GM12891 (cell line): ENCODE data around the gene VSIG10.

Source experiments
- PAX5 ChIP-seq: IDR thresholded peaks from 2 replicates; pipeline ENCODE4 v1.6.1; 2011; ENCODE audit warnings: low read length, moderate library complexity, mild to moderate bottlenecking; ENCODE audit not compliant: insufficient read depth, severe bottlenecking
- POLR2A ChIP-seq: IDR thresholded peaks from 2 replicates; pipeline ENCODE4 v1.6.1; 2011; ENCODE audit warnings: low read depth, low read length, control low read depth
- POLR2AphosphoS5 ChIP-seq: IDR thresholded peaks from 2 replicates; pipeline ENCODE4 v1.6.1; 2011; ENCODE audit warnings: low read depth, low read length, control low read depth
- POU2F2 ChIP-seq: IDR thresholded peaks from 2 replicates; pipeline ENCODE4 v1.6.1; 2011; ENCODE audit warnings: low read depth, mild to moderate bottlenecking, control low read depth, low read length, moderate library complexity
- SPI1 ChIP-seq: IDR thresholded peaks from 2 replicates; pipeline ENCODE4 v1.6.1; 2011; ENCODE audit warnings: low read depth, low read length, control low read depth
- TAF1 ChIP-seq: IDR thresholded peaks from 2 replicates; pipeline ENCODE4 v1.6.1; 2011; ENCODE audit warnings: low read depth, low read length, control low read depth

- TF ChIP-seq POLR2A = no peak
- no peak for TF ChIP-seq POLR2AphosphoS5
- TF ChIP-seq TAF1 = no peak
- TF ChIP-seq SPI1 = no peak
- no peak for TF ChIP-seq PAX5
- no peak for TF ChIP-seq POU2F2
Measured at GRCh38 chr12:118055865-118056773, 47.7 kb downstream of the VSIG10 start.
